ENCODE data around the gene GRM8.

GRM8 gene

DNA sequence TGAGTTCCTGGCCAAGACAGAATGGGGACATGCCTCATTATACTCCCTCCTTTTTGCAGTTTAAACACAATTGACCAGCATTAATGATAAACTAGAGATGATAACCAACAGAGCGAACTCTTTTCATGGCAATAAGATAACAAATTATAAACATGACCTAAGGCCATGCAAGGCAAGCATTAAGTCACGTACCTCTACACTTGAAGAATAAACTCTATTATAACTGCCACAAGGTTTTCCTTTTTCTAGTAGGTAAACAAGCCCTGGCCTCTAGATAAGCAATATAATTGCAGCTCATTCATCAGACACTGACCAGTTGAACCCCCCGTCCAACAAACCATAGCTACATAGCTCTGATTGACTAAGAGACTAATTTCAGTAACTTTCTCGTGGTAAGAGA lies 767.0 kb downstream of the GRM8 start:
- TF ChIP-seq, protein P1, sequence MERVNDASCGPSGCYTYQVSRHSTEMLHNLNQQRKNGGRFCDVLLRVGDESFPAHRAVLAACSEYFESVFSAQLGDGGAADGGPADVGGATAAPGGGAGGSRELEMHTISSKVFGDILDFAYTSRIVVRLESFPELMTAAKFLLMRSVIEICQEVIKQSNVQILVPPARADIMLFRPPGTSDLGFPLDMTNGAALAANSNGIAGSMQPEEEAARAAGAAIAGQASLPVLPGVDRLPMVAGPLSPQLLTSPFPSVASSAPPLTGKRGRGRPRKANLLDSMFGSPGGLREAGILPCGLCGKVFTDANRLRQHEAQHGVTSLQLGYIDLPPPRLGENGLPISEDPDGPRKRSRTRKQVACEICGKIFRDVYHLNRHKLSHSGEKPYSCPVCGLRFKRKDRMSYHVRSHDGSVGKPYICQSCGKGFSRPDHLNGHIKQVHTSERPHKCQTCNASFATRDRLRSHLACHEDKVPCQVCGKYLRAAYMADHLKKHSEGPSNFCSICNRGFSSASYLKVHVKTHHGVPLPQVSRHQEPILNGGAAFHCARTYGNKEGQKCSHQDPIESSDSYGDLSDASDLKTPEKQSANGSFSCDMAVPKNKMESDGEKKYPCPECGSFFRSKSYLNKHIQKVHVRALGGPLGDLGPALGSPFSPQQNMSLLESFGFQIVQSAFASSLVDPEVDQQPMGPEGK (CRISPR knock-in tag; IDR thresholded peaks at IDR 0.05; ENCODE audit: borderline replicate concordance) = no peak
- TF ChIP-seq ARNTL (CRISPR knock-in tag; IDR thresholded peaks at IDR 0.05; ENCODE audit: borderline replicate concordance, low read depth) (no peak), BACH2 (CRISPR knock-in tag; IDR thresholded peaks at IDR 0.05; ENCODE audit: borderline replicate concordance) (no peak), CSDC2 (CRISPR knock-in tag; IDR thresholded peaks at IDR 0.05) (no peak), GLIS3 (CRISPR knock-in tag; IDR thresholded peaks at IDR 0.05) (no peak), ZNF565 (CRISPR knock-in tag; conservative IDR thresholded peaks at IDR 0.05; ENCODE audit: low read depth) (no peak)
- ATAC-seq = no peak

DNA sequence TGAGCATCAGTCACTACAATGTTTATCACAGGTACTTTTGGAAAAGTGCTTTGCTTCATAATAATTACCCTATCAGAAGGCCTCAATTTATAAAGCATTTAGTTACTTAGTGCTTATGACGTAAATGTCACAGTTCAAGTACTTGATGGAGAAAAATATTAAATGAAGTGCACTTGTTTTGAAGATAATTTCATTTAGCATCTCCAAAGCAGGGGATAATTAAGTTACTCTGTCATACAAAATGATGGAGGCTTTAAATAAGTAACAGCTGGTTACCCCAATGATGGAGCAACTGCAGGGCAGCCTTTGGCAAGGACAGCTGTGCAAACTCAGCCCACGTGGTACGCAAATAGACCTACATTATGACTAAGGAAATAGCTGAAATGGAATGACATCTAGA lies 768.8 kb downstream of the GRM8 start:
- ATAC-seq = peak; percentile 51; the same call in 1 of the 3 replicates
- TF ChIP-seq, protein P2, sequence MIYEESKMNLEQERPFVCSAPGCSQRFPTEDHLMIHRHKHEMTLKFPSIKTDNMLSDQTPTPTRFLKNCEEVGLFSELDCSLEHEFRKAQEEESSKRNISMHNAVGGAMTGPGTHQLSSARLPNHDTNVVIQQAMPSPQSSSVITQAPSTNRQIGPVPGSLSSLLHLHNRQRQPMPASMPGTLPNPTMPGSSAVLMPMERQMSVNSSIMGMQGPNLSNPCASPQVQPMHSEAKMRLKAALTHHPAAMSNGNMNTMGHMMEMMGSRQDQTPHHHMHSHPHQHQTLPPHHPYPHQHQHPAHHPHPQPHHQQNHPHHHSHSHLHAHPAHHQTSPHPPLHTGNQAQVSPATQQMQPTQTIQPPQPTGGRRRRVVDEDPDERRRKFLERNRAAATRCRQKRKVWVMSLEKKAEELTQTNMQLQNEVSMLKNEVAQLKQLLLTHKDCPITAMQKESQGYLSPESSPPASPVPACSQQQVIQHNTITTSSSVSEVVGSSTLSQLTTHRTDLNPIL (CRISPR knock-in tag; IDR thresholded peaks at IDR 0.05; ENCODE audit: low read depth) = peak; percentile 99
- peak; percentile 100 for TF ChIP-seq SNAI2 (CRISPR knock-in tag; IDR thresholded peaks at IDR 0.05)
- peak; percentile 95; the same call in 1 of the 2 replicates for TF ChIP-seq CSDC2 (CRISPR knock-in tag; IDR thresholded peaks at IDR 0.05)
- peak; percentile 98 for TF ChIP-seq BACH2 (CRISPR knock-in tag; IDR thresholded peaks at IDR 0.05; ENCODE audit: borderline replicate concordance)
- no peak for TF ChIP-seq RARB (CRISPR knock-in tag; IDR thresholded peaks at IDR 0.05)
- TF ChIP-seq ZFP30 (CRISPR knock-in tag; IDR thresholded peaks at IDR 0.05) = peak; percentile 71
- peak; percentile 98 for TF ChIP-seq ISL1 (CRISPR knock-in tag; IDR thresholded peaks at IDR 0.05)
- TF ChIP-seq TCF4 (CRISPR knock-in tag; IDR thresholded peaks at IDR 0.05; ENCODE audit: borderline replicate concordance) = peak; percentile 100
- TF ChIP-seq ZNF565 (CRISPR knock-in tag; conservative IDR thresholded peaks at IDR 0.05; ENCODE audit: low read depth) = peak; percentile 95
- peak; percentile 92; the same call in 1 of the 2 replicates for TF ChIP-seq ARNTL (CRISPR knock-in tag; IDR thresholded peaks at IDR 0.05; ENCODE audit: borderline replicate concordance, low read depth)
- TF ChIP-seq, protein P3, sequence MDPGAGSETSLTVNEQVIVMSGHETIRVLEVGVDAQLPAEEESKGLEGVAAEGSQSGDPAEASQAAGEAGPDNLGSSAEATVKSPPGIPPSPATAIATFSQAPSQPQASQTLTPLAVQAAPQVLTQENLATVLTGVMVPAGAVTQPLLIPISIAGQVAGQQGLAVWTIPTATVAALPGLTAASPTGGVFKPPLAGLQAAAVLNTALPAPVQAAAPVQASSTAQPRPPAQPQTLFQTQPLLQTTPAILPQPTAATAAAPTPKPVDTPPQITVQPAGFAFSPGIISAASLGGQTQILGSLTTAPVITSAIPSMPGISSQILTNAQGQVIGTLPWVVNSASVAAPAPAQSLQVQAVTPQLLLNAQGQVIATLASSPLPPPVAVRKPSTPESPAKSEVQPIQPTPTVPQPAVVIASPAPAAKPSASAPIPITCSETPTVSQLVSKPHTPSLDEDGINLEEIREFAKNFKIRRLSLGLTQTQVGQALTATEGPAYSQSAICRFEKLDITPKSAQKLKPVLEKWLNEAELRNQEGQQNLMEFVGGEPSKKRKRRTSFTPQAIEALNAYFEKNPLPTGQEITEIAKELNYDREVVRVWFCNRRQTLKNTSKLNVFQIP (CRISPR knock-in tag; IDR thresholded peaks at IDR 0.05; ENCODE audit: borderline replicate concordance, low read depth) = peak; percentile 64; the same call in 1 of the 2 replicates
- TF ChIP-seq, protein P1 (CRISPR knock-in tag; IDR thresholded peaks at IDR 0.05; ENCODE audit: borderline replicate concordance) = peak; percentile 93
- TF ChIP-seq, protein P4, sequence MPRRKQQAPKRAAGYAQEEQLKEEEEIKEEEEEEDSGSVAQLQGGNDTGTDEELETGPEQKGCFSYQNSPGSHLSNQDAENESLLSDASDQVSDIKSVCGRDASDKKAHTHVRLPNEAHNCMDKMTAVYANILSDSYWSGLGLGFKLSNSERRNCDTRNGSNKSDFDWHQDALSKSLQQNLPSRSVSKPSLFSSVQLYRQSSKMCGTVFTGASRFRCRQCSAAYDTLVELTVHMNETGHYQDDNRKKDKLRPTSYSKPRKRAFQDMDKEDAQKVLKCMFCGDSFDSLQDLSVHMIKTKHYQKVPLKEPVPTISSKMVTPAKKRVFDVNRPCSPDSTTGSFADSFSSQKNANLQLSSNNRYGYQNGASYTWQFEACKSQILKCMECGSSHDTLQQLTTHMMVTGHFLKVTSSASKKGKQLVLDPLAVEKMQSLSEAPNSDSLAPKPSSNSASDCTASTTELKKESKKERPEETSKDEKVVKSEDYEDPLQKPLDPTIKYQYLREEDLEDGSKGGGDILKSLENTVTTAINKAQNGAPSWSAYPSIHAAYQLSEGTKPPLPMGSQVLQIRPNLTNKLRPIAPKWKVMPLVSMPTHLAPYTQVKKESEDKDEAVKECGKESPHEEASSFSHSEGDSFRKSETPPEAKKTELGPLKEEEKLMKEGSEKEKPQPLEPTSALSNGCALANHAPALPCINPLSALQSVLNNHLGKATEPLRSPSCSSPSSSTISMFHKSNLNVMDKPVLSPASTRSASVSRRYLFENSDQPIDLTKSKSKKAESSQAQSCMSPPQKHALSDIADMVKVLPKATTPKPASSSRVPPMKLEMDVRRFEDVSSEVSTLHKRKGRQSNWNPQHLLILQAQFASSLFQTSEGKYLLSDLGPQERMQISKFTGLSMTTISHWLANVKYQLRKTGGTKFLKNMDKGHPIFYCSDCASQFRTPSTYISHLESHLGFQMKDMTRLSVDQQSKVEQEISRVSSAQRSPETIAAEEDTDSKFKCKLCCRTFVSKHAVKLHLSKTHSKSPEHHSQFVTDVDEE (CRISPR knock-in tag; IDR thresholded peaks at IDR 0.05) = peak; percentile 100
- peak; percentile 99 for TF ChIP-seq GLIS3 (CRISPR knock-in tag; IDR thresholded peaks at IDR 0.05)
- TF ChIP-seq PPARA (CRISPR knock-in tag; IDR thresholded peaks at IDR 0.05; ENCODE audit: borderline replicate concordance) = peak; percentile 97
- no peak for TF ChIP-seq TOX (CRISPR knock-in tag; IDR thresholded peaks at IDR 0.05; ENCODE audit: borderline replicate concordance)
- TF ChIP-seq ZC3H10 (CRISPR knock-in tag; IDR thresholded peaks at IDR 0.05) = no peak
- peak; percentile 85 for TF ChIP-seq ZNF70 (CRISPR knock-in tag; IDR thresholded peaks at IDR 0.05)
- TF ChIP-seq ZFP3 (CRISPR knock-in tag; IDR thresholded peaks at IDR 0.05) = peak; percentile 92
- no peak for TF ChIP-seq OSR1 (CRISPR knock-in tag; IDR thresholded peaks at IDR 0.05)
- TF ChIP-seq ESRRG (CRISPR knock-in tag; IDR thresholded peaks at IDR 0.05) = peak; percentile 97
- TF ChIP-seq, protein P5, sequence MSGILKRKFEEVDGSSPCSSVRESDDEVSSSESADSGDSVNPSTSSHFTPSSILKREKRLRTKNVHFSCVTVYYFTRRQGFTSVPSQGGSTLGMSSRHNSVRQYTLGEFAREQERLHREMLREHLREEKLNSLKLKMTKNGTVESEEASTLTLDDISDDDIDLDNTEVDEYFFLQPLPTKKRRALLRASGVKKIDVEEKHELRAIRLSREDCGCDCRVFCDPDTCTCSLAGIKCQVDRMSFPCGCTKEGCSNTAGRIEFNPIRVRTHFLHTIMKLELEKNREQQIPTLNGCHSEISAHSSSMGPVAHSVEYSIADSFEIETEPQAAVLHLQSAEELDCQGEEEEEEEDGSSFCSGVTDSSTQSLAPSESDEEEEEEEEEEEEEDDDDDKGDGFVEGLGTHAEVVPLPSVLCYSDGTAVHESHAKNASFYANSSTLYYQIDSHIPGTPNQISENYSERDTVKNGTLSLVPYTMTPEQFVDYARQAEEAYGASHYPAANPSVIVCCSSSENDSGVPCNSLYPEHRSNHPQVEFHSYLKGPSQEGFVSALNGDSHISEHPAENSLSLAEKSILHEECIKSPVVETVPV (CRISPR knock-in tag; IDR thresholded peaks at IDR 0.05) = peak; percentile 99
- peak; percentile 90 for TF ChIP-seq ZNF8 (CRISPR knock-in tag; IDR thresholded peaks at IDR 0.05)
